Measurements from ENCODE around the gene ZSCAN20. TPM values are rescaled to one million over a fixed set of nuclear protein-coding genes. Genes with fewer than 3 reads are reported as not detected.

ZSCAN20 gene
- total RNA-seq, 1 experiment from 2014 or later, result 9.0 TPM

- Histone ChIP-seq H4K20me1 (ENCODE audit: insufficient read depth) (no peaks in the 10 kb centered on the region), H3K27me3 (ENCODE audit: insufficient read depth, low read length) (no peaks in the 10 kb centered on the region), H3K4me1 (ENCODE audit: control insufficient read depth in 1 of 2, insufficient read depth in 2 of 2, low read length in 2 of 2) (peaks cover 62 to 86% of the 10 kb centered on the region in 2 experiments), H3K36me3 (ENCODE audit: control insufficient read depth in 1 of 2, insufficient read depth in 2 of 2, low read length in 2 of 2) (peaks cover 0 to 33% of the 10 kb centered on the region in 2 experiments; a peak in 3 of 4 replicates), H3K9ac (ENCODE audit: low read length) (peak overlapping the region; percentile 74), H3K27ac (ENCODE audit: low read depth, low read length) (peak overlapping the region; percentile 83), H3K9me3 (ENCODE audit: control insufficient read depth in 1 of 2, insufficient read depth in 1 of 2, low read depth in 1 of 2, low read length in 2 of 2) (no peaks in the 10 kb centered on the region), H3K79me2 (ENCODE audit: insufficient read depth, low read length) (peaks cover 54% of the 10 kb centered on the region), H3K4me2 (ENCODE audit: low read length) (peak overlapping the region; percentile 76), H3K9me2 (ENCODE audit: insufficient read depth) (no peaks in the 10 kb centered on the region), H2AFZ (ENCODE audit: low read depth, low read length, poor library complexity, severe bottlenecking) (no peak overlapping the region), H3K4me3 (replicated peaks in 1 of 2; ENCODE audit: low read depth in 1 of 2, low read length in 2 of 2) (peak overlapping the region; percentile 76 to 92)
- no TSS peak for BruUV-seq (replicated peaks)
- ChIA-PET RAD21 (ENCODE audit: low non-redundant PET in 1 of 2, low total read pairs in 2 of 2, uncharacterized antibody in 2 of 2, unreplicated experiment in 2 of 2) (no interaction called here), CTCF (interaction anchor here (0.6 kb wide), 1 partner anchor 303 kb away, joined by 5 read pairs; no protein-coding TSS in a partner anchor), POLR2A (interaction anchor here (2.8 to 3.0 kb wide), 2 partner anchors 8 to 10 kb away, joined by 7 to 10 read pairs; no protein-coding TSS in a partner anchor)
- 0 out of 2 replicates have a peak, but pooled peaks have one; percentile 13 for TF ChIP-seq POLR2AphosphoS5 (IDR thresholded peaks at IDR 0.05; ENCODE audit: low read depth, low read length)
- TF ChIP-seq EGR1 (IDR thresholded peaks at IDR 0.05; ENCODE audit: low read depth), result no peak
- TF ChIP-seq SRF (IDR thresholded peaks at IDR 0.05; ENCODE audit: low read depth), result no peak
- no peak for TF ChIP-seq ATF3 (IDR thresholded peaks at IDR 0.05)
- no peak for TF ChIP-seq ELF1 (IDR thresholded peaks at IDR 0.05; ENCODE audit: borderline replicate concordance, low read depth)
- no peak for TF ChIP-seq RAD21 (IDR thresholded peaks at IDR 0.05; ENCODE audit: low read depth)
- TF ChIP-seq ZFX (IDR thresholded peaks at IDR 0.05), result peak; percentile 88; the same call in 1 of the 2 replicates
- TF ChIP-seq CEBPB (IDR thresholded peaks at IDR 0.05; ENCODE audit: low read depth), result no peak
- intact Hi-C loops (cut with micrococcal nuclease), result no loop called here
- ATAC-seq (peak; percentile 1), DNase-seq (ENCODE audit: low read depth, low spot score) (no peak)
Measured at GRCh38 chr1:33429856-33430691, 42.4 kb upstream of the ZSCAN20 start.

Measured in HCT116 (cell line).